Measurements from ENCODE around the gene MASP1. TPM values are rescaled to one million over a fixed set of nuclear protein-coding genes. Genes with fewer than 3 reads are reported as not detected.

The MASP1 gene
- total RNA-seq, 1 experiment from 2014 or later, result not detected

DNA sequence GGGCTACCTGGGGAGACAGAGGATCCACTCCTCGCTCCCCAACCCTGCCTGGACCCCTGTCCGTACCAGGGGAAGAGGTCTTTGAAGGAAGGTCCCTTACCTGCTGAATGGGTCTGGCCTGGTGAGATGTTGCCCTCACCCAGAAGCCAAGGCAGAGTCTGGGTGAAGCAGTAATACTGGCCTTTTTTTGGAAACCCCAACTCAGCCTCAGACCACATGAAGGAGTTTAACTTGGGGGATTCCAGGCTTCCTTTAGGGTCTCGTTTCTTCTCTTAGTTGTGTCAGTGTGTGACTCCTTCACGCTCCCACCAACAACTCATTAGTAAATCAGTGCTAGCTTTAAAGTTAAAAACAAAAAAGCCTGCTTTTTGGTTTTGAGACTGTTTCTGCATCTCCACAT lies 48.6 kb downstream of the MASP1 start:
- ATAC-seq (no peak), DNase-seq (ENCODE audit: low read depth, low spot score) (no peak)
- no peaks in the 10 kb centered on the region for H3K79me2 ChIP-seq (ENCODE audit: insufficient read depth, low read length)
- no peaks in the 10 kb centered on the region for H4K20me1 ChIP-seq (ENCODE audit: insufficient read depth)
- POLR2A ChIA-PET, result no interaction called here
- CTCF ChIA-PET, result no interaction called here
- H3K27ac ChIP-seq (ENCODE audit: low read depth, low read length), result no peak overlapping the region
- no peak overlapping the region for H2AFZ ChIP-seq (ENCODE audit: low read depth, low read length, poor library complexity, severe bottlenecking)
- H3K4me1 ChIP-seq (ENCODE audit: control insufficient read depth in 1 of 2, insufficient read depth in 2 of 2, low read length in 2 of 2), result no peaks in the 10 kb centered on the region
- RAD21 ChIA-PET (ENCODE audit: low non-redundant PET in 1 of 2, low total read pairs in 2 of 2, uncharacterized antibody in 2 of 2, unreplicated experiment in 2 of 2), result no interaction called here
- H3K9me2 ChIP-seq (ENCODE audit: insufficient read depth), result no peaks in the 10 kb centered on the region
- no peaks in the 10 kb centered on the region for H3K9me3 ChIP-seq (ENCODE audit: control insufficient read depth in 1 of 2, insufficient read depth in 1 of 2, low read depth in 1 of 2, low read length in 2 of 2)
- no TSS peak for BruUV-seq (replicated peaks)
- H3K4me3 ChIP-seq (replicated peaks in 1 of 2; ENCODE audit: low read depth in 1 of 2, low read length in 2 of 2), result no peak overlapping the region
- no peak overlapping the region for H3K9ac ChIP-seq (ENCODE audit: low read length)
- no peak overlapping the region for H3K4me2 ChIP-seq (ENCODE audit: low read length)
- no peaks in the 10 kb centered on the region for H3K36me3 ChIP-seq (ENCODE audit: control insufficient read depth in 1 of 2, insufficient read depth in 2 of 2, low read length in 2 of 2)
- intact Hi-C loops (cut with micrococcal nuclease), result no loop called here
- TF ChIP-seq ELF1 (IDR thresholded peaks at IDR 0.05; ENCODE audit: borderline replicate concordance, low read depth) (no peak), YY1 (IDR thresholded peaks at IDR 0.05; ENCODE audit: extremely low read depth, insufficient replicate concordance, low read depth, low read length) (no peak), TCF7L2 (IDR thresholded peaks at IDR 0.05; ENCODE audit: borderline replicate concordance, extremely low read depth, insufficient read depth, insufficient read length) (no peak), ZNF274 (IDR thresholded peaks at IDR 0.05; ENCODE audit: low read depth, low read length) (no peak), RAD21 (IDR thresholded peaks at IDR 0.05; ENCODE audit: low read depth) (no peak), SRF (IDR thresholded peaks at IDR 0.05; ENCODE audit: low read depth) (no peak), EZH2 (IDR thresholded peaks at IDR 0.05) (no peak), JUND (IDR thresholded peaks at IDR 0.05) (no peak), SP1 (IDR thresholded peaks at IDR 0.05; ENCODE audit: low read depth) (no peak), EZH2phosphoT487 (IDR thresholded peaks at IDR 0.05; ENCODE audit: borderline replicate concordance) (no peak), EGR1 (IDR thresholded peaks at IDR 0.05; ENCODE audit: low read depth) (no peak), FOSL1 (IDR thresholded peaks at IDR 0.05; ENCODE audit: low read depth) (no peak)
- TF ChIP-seq, protein P1, sequence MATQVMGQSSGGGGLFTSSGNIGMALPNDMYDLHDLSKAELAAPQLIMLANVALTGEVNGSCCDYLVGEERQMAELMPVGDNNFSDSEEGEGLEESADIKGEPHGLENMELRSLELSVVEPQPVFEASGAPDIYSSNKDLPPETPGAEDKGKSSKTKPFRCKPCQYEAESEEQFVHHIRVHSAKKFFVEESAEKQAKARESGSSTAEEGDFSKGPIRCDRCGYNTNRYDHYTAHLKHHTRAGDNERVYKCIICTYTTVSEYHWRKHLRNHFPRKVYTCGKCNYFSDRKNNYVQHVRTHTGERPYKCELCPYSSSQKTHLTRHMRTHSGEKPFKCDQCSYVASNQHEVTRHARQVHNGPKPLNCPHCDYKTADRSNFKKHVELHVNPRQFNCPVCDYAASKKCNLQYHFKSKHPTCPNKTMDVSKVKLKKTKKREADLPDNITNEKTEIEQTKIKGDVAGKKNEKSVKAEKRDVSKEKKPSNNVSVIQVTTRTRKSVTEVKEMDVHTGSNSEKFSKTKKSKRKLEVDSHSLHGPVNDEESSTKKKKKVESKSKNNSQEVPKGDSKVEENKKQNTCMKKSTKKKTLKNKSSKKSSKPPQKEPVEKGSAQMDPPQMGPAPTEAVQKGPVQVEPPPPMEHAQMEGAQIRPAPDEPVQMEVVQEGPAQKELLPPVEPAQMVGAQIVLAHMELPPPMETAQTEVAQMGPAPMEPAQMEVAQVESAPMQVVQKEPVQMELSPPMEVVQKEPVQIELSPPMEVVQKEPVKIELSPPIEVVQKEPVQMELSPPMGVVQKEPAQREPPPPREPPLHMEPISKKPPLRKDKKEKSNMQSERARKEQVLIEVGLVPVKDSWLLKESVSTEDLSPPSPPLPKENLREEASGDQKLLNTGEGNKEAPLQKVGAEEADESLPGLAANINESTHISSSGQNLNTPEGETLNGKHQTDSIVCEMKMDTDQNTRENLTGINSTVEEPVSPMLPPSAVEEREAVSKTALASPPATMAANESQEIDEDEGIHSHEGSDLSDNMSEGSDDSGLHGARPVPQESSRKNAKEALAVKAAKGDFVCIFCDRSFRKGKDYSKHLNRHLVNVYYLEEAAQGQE (IDR thresholded peaks at IDR 0.05; ENCODE audit: low read depth), result no peak
- TF ChIP-seq, protein P2, sequence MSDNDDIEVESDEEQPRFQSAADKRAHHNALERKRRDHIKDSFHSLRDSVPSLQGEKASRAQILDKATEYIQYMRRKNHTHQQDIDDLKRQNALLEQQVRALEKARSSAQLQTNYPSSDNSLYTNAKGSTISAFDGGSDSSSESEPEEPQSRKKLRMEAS (IDR thresholded peaks at IDR 0.05), result no peak
- H3K27me3 ChIP-seq (ENCODE audit: insufficient read depth, low read length), result no peaks in the 10 kb centered on the region
